Natural killer cell (primary cell): ENCODE data around the gene STARD13. TPM values are rescaled to one million over a fixed set of nuclear protein-coding genes. Genes with fewer than 3 reads are reported as not detected.

ENCODE experiments used
- ATAC-seq, 3 donors: fragments of 150-1000 bp in 2 of 3; fragments of 200-7000 bp in 1 of 3; cut with Tn5 transposase; 1 replicate in 1 of 3; 2 replicates in 2 of 3; pipeline ENCODE4 v1.10.0; 2021; ENCODE audit warnings: mild to moderate bottlenecking in 2 of 3, moderate library complexity in 2 of 3
- DNase-seq, 2 donors: peaks; one replicate each; pipeline versions ENCODE4 v3.0.0 to v3.0.0-alpha.2; 2013 to 2021; ENCODE audit warnings: mixed read lengths in 1 of 2
- H3K27ac ChIP-seq: one replicate; pipeline ENCODE4 v1.5.1; 2013; ENCODE audit warnings: mild to moderate bottlenecking, low read length
- H3K27me3 ChIP-seq: one replicate; pipeline ENCODE4 v1.6.1; 2013; ENCODE audit warnings: low read length; ENCODE audit not compliant: control insufficient read depth, insufficient read depth
- H3K36me3 ChIP-seq: one replicate; pipeline ENCODE4 v1.6.1; 2013; ENCODE audit warnings: low read length; ENCODE audit not compliant: control insufficient read depth, insufficient read depth
- H3K4me1 ChIP-seq: one replicate; pipeline ENCODE4 v1.6.1; 2013; ENCODE audit warnings: low read length; ENCODE audit not compliant: control insufficient read depth, insufficient read depth
- H3K4me3 ChIP-seq: one replicate; pipeline ENCODE4 v1.5.1; 2013; ENCODE audit warnings: low read length
- H3K9me3 ChIP-seq: one replicate; pipeline ENCODE4 v1.6.1; 2013; ENCODE audit warnings: low read length; ENCODE audit not compliant: control insufficient read depth, insufficient read depth
- H3K27ac Mint-ChIP-seq, 2 donors: one replicate each; pipeline ENCODE4 v1.8.0; 2022; ENCODE audit warnings: mild to moderate bottlenecking in 2 of 2, mixed read lengths in 2 of 2, moderate library complexity in 1 of 2
- H3K27me3 Mint-ChIP-seq, 2 donors: one replicate each; pipeline ENCODE4 v1.8.0; 2022; ENCODE audit warnings: low read depth in 2 of 2, mixed read lengths in 2 of 2
- H3K36me3 Mint-ChIP-seq: one replicate; pipeline ENCODE4 v1.8.0; 2022; ENCODE audit warnings: mixed read lengths
- H3K4me1 Mint-ChIP-seq, 2 donors: one replicate each; pipeline ENCODE4 v1.8.0; 2022; ENCODE audit warnings: mixed read lengths in 2 of 2
- H3K4me3 Mint-ChIP-seq: one replicate; pipeline ENCODE4 v1.8.0; 2022; ENCODE audit warnings: mild to moderate bottlenecking, moderate library complexity, mixed read lengths
- H3K9me3 Mint-ChIP-seq, 2 donors: one replicate each; pipeline ENCODE4 v1.8.0; 2022; ENCODE audit warnings: mixed read lengths in 2 of 2
- WGBS: methylation state at CpG from one replicate; pipeline ENCODE4 v1.1.7; 2013; ENCODE audit warnings: missing lambda C conversion rate; ENCODE audit not compliant: insufficient coverage; 5-methylcytosine and 5-hydroxymethylcytosine counted together
- intact Hi-C: fragments of 100-400 bp; cut with micrococcal nuclease; formaldehyde crosslinking; loops from one replicate; pipeline ENCODE4 v1.14.2; 2022
- total RNA-seq, 4 donors: library from RNA; stranded (reverse); fragments of 120-200 nt in 1 of 4; gene quantifications; one replicate each; pipeline versions ENCODE4 v1.2.3 to v1.2.4, GENCODE V29; 2013 to 2022
- TF ChIP-seq, protein P1 (sequence below): fragments of 200-600 bp; IDR thresholded peaks from one replicate; pipeline ENCODE4 v1.8.0; 2022; ENCODE audit warnings: antibody characterized with exemption

STARD13 gene
- total RNA-seq, 3 donors from 2014 or later (not counting 1 experiment from before 2014, with no cell fraction given), result not detected

- ATAC-seq (no peak), DNase-seq (no peak)
- Histone ChIP-seq H3K27me3 (no peaks in the 10 kb centered on the region), H3K36me3 (no peaks in the 10 kb centered on the region), H3K4me3 (no peak overlapping the region), H3K4me1 (no peaks in the 10 kb centered on the region), H3K27ac (no peak overlapping the region), H3K9me3 (no peaks in the 10 kb centered on the region)
- Mint-ChIP-seq H3K36me3 (no peaks in the 10 kb centered on the region), H3K27ac (no peak overlapping the region), H3K9me3 (no peaks in the 10 kb centered on the region), H3K4me3 (no peak overlapping the region), H3K27me3 (no peaks in the 10 kb centered on the region), H3K4me1 (no peaks in the 10 kb centered on the region)
- WGBS, result 85% methylated on average over 10 of the region's 13 CpGs
- intact Hi-C loops, result no loop called here
- TF ChIP-seq, protein P1, sequence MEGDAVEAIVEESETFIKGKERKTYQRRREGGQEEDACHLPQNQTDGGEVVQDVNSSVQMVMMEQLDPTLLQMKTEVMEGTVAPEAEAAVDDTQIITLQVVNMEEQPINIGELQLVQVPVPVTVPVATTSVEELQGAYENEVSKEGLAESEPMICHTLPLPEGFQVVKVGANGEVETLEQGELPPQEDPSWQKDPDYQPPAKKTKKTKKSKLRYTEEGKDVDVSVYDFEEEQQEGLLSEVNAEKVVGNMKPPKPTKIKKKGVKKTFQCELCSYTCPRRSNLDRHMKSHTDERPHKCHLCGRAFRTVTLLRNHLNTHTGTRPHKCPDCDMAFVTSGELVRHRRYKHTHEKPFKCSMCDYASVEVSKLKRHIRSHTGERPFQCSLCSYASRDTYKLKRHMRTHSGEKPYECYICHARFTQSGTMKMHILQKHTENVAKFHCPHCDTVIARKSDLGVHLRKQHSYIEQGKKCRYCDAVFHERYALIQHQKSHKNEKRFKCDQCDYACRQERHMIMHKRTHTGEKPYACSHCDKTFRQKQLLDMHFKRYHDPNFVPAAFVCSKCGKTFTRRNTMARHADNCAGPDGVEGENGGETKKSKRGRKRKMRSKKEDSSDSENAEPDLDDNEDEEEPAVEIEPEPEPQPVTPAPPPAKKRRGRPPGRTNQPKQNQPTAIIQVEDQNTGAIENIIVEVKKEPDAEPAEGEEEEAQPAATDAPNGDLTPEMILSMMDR, result no peak
Measured at GRCh38 chr13:33195693-33196464, 89.7 kb downstream of the STARD13 start.

DNA sequence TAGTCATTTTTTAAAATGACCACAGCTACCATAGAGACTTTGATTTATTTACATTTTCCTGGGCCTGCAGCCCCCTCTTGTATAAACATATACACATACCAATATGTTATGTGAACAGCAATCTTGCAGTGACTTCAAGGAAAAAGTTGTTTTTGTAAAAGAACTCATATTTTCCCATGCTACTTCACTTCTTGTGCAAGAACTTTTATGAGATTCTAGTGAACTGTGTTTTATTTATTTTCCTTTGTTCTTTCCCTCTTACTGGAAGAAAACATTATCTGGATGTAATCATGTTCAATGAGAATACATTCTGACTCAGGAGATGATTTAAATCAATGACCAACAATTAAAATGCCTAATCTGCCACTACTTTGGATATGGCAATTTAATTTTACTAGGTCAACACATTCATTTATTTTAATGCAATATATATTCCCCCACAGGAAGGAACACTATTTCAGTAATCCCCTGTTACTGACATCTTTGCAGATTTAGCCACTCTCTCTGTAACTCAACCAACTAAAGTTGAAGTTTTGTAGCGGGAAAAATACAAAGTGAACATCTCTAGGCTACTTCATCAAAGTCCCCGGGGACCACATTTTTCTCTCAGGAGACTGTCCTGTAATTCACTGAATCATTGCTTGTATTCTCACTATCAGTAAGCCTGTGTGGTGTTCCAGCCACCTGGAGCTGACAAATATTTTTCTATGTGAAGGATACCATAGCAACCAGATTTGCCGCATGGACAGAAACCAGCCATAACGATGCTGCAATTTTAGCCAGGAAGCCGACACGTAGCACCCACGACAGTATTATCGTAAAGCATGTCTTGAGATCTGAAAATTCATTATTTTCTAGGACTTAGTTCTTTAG is 90.5 kb downstream of the STARD13 start:
- DNase-seq (no peak), ATAC-seq (no peak)
- Mint-ChIP-seq H3K9me3 (no peaks in the 10 kb centered on the region), H3K27me3 (no peaks in the 10 kb centered on the region), H3K27ac (no peak overlapping the region), H3K4me3 (no peak overlapping the region), H3K4me1 (no peaks in the 10 kb centered on the region), H3K36me3 (no peaks in the 10 kb centered on the region)
- 90% methylated on average over 8 of the region's 8 CpGs for WGBS
- intact Hi-C loops, result no loop called here
- no peaks in the 10 kb centered on the region for H3K4me1 ChIP-seq
- no peak overlapping the region for H3K4me3 ChIP-seq
- no peaks in the 10 kb centered on the region for H3K36me3 ChIP-seq
- no peak overlapping the region for H3K27ac ChIP-seq
- H3K27me3 ChIP-seq, result no peaks in the 10 kb centered on the region
- TF ChIP-seq, protein P1, result no peak
- H3K9me3 ChIP-seq, result no peaks in the 10 kb centered on the region

DNA sequence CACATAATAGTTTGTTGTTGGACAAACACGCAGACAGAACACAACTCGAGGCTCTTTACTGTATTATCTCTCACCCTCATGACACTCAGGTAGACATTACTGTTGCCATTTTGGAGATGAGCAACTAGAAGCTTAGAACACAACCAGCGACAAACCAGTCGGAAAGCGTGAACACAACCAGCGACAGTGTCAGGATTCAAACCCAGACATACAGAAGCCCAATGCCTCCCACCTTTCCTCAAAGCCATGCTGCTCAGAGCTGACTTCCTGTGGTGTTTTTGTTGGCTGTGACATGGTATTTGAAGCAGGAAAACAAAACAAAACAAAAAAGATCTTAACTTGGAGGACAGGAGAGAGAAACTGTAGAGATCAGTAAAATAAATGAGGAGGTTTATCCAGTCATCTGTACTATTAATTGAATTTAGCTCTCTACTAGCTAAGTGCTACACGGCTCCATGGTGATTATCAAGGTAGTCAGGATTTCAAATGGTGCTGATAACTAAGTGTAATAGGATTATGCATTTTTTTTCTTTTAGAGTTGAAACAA is 92.1 kb downstream of the STARD13 start:
- ATAC-seq, result no peak
- intact Hi-C loops, result no loop called here
- Histone ChIP-seq H3K36me3 (no peaks in the 10 kb centered on the region), H3K4me3 (no peak overlapping the region), H3K4me1 (no peaks in the 10 kb centered on the region), H3K27ac (no peak overlapping the region), H3K27me3 (no peaks in the 10 kb centered on the region), H3K9me3 (no peaks in the 10 kb centered on the region)
- Mint-ChIP-seq H3K4me3 (no peak overlapping the region), H3K4me1 (no peaks in the 10 kb centered on the region), H3K36me3 (no peaks in the 10 kb centered on the region), H3K27ac (no peak overlapping the region), H3K9me3 (no peaks in the 10 kb centered on the region), H3K27me3 (no peaks in the 10 kb centered on the region)
- 84% methylated on average over 7 of the region's 7 CpGs for WGBS
- no peak for DNase-seq
- TF ChIP-seq, protein P1, result no peak
